K562 (cell line): ENCODE data around the gene LRTM1. TPM values are rescaled to one million over a fixed set of nuclear protein-coding genes. Genes with fewer than 3 reads are reported as not detected.

Experiments
- ATAC-seq: fragments of 200-7000 bp; cut with Tn5 transposase; 3 replicates; pipeline ENCODE4 v1.9.1; 2020; ENCODE audit warnings: moderate library complexity
- BruUV-seq: library from RNA; stranded (reverse); fragments of 400-500 nt; replicated peaks from 2 replicates; lab custom pipeline; 2021; lab: Mats Ljungman, UMichigan
- CTCF ChIA-PET: fragments of 300-600 bp; formaldehyde crosslinking; extraction: SDS; loops from one replicate; lab custom pipeline; 2021; ENCODE audit warnings: low intra/inter-chr PET ratio; lab: Yijun Ruan, JAX
- POLR2A ChIA-PET: fragments of 300-600, 350-650 bp; sonication (Branson Sonifier 250); formaldehyde crosslinking; extraction: SDS; loops from one replicate; lab custom pipeline; 2021; ENCODE audit warnings: antibody characterized with exemption, inconsistent platforms; lab: Yijun Ruan, JAX
- DNase-seq, 4 experiments: peaks; one replicate each; pipeline versions ENCODE4 v3.0.0 to v3.0.0-alpha.2; 2011 to 2018; ENCODE audit warnings: low spot score in 3 of 4, mixed read lengths in 3 of 4; ENCODE audit errors: extremely low read depth in 1 of 4
- FAIRE-seq: peaks from 2 replicates; lab custom pipeline; 2011; peaks lifted over from hg19 to GRCh38; lab: Jason Lieb, UNC
- H2AFZ ChIP-seq: 2 replicates; pipeline ENCODE4 v1.6.0; 2011; ENCODE audit warnings: low read depth, low read length, control low read depth, inconsistent platforms
- H3K27ac ChIP-seq: fragments of 200-600 bp; 3 replicates; pipeline ENCODE4 v1.8.0; 2011; ENCODE audit warnings: low read depth, mild to moderate bottlenecking, control low read depth, inconsistent platforms, low read length, moderate library complexity, mixed read lengths; ENCODE audit errors: extremely low read depth
- H3K27me3 ChIP-seq, 2 experiments: fragments of 300-600 bp in 1 of 2; 2 replicates in 1 of 2; 3 replicates in 1 of 2; pipeline versions ENCODE4 v1.6.0 to v1.8.0; 2011; ENCODE audit warnings: inconsistent platforms in 2 of 2, low read length in 2 of 2, mild to moderate bottlenecking in 1 of 2, mixed read lengths in 1 of 2, moderate library complexity in 1 of 2; ENCODE audit not compliant: control insufficient read depth in 2 of 2, insufficient read depth in 2 of 2
- H3K36me3 ChIP-seq: fragments of 300-600 bp; 3 replicates; pipeline ENCODE4 v1.8.0; 2011; ENCODE audit warnings: mild to moderate bottlenecking, low read length, inconsistent platforms; ENCODE audit not compliant: control insufficient read depth, insufficient read depth
- H3K4me1 ChIP-seq, 2 experiments: fragments of 200-600 bp in 1 of 2; replicated peaks in 1 of 2; 2 replicates in 1 of 2; 3 replicates in 1 of 2; pipeline versions ENCODE4 v1.5.1 to v1.8.0; 2011; ENCODE audit warnings: inconsistent platforms in 2 of 2, low read length in 2 of 2, mild to moderate bottlenecking in 1 of 2, mixed read lengths in 1 of 2, moderate library complexity in 1 of 2; ENCODE audit not compliant: control insufficient read depth in 2 of 2, insufficient read depth in 2 of 2
- H3K4me2 ChIP-seq: 2 replicates; pipeline ENCODE4 v1.6.1; 2011; ENCODE audit warnings: low read length, control low read depth, inconsistent platforms, mixed read lengths; ENCODE audit not compliant: insufficient read depth
- H3K4me3 ChIP-seq: fragments of 200-600 bp; sonication (generic), shearing (Covaris generic); 2 replicates; pipeline ENCODE4 v1.5.1; 2016; ENCODE audit warnings: control low read depth, inconsistent platforms
- H3K79me2 ChIP-seq: fragments of 200-600 bp; 3 replicates; pipeline ENCODE4 v1.8.0; 2011; ENCODE audit warnings: low read length, inconsistent platforms; ENCODE audit not compliant: control insufficient read depth, insufficient read depth
- H3K9ac ChIP-seq, 2 experiments: 2 replicates each; pipeline versions ENCODE4 v1.6.0 to v1.6.1; 2011; ENCODE audit warnings: low read depth in 2 of 2, low read length in 2 of 2, control low read depth in 1 of 2, inconsistent platforms in 1 of 2, mild to moderate bottlenecking in 1 of 2, mixed read lengths in 1 of 2; ENCODE audit not compliant: insufficient read depth in 1 of 2
- H3K9me1 ChIP-seq: one replicate; pipeline ENCODE4 v1.6.0; 2011; ENCODE audit warnings: inconsistent platforms, mild to moderate bottlenecking, low read length, moderate library complexity; ENCODE audit not compliant: control insufficient read depth, insufficient read depth
- H3K9me3 ChIP-seq: replicated peaks from 2 replicates; pipeline ENCODE4 v1.5.1; 2011; ENCODE audit warnings: low read depth, low read length, inconsistent platforms; ENCODE audit not compliant: control insufficient read depth, insufficient read depth
- H4K20me1 ChIP-seq: replicated peaks from 2 replicates; pipeline ENCODE4 v1.6.1; 2011; ENCODE audit warnings: low read length, inconsistent platforms, mixed read lengths; ENCODE audit not compliant: control insufficient read depth, insufficient read depth
- DNMT1 ChIP-seq: fragments of 450-650 bp; IDR thresholded peaks from 2 replicates; pipeline ENCODE4 v1.6.1; 2016; ENCODE audit warnings: antibody characterized with exemption, mild to moderate bottlenecking
- NCOA6 ChIP-seq: fragments of 450-650 bp; IDR thresholded peaks from 2 replicates; pipeline ENCODE4 v1.6.1; 2017; ENCODE audit warnings: mild to moderate bottlenecking
- NONO ChIP-seq, 2 experiments: fragments of 200-400 bp in 1 of 2; fragments of 450-650 bp in 1 of 2; formaldehyde crosslinking in 1 of 2; IDR thresholded peaks; 2 replicates each; pipeline ENCODE4 v1.6.1; 2017; ENCODE audit warnings: low read depth in 2 of 2, mild to moderate bottlenecking in 2 of 2, moderate library complexity in 2 of 2, low read length in 1 of 2
- NRF1 ChIP-seq, 2 experiments: fragments of 450-650 bp; IDR thresholded peaks in 1 of 2; conservative IDR thresholded peaks in 1 of 2; 2 replicates each; pipeline ENCODE4 v1.6.1; 2014; ENCODE audit warnings: mild to moderate bottlenecking in 2 of 2
- PHB ChIP-seq: fragments of 250-450 bp; sonication (Bioruptor Pico); IDR thresholded peaks from 2 replicates; pipeline ENCODE4 v1.5.0; 2021
- RAD21 ChIP-seq, 2 experiments: fragments of 250-450 bp in 1 of 2; fragments of 450-650 bp in 1 of 2; sonication (Bioruptor Pico) in 1 of 2; formaldehyde crosslinking in 1 of 2; IDR thresholded peaks in 1 of 2; conservative IDR thresholded peaks in 1 of 2; 2 replicates each; pipeline versions ENCODE4 v1.4.0 to v1.8.0; 2020 to 2022; ENCODE audit warnings: mild to moderate bottlenecking in 2 of 2, moderate library complexity in 1 of 2
- RBM39 ChIP-seq: fragments of 200-400 bp; formaldehyde crosslinking; optimal IDR thresholded peaks from 2 replicates; pipeline ENCODE3; 2018; ENCODE audit warnings: low read depth, low read length
- SAP30 ChIP-seq: fragments of 200-600 bp; sonication (generic); IDR thresholded peaks from 2 replicates; pipeline ENCODE4 v1.6.1; 2012; ENCODE audit warnings: borderline replicate concordance, low read depth, mild to moderate bottlenecking, moderate library complexity, low read length, control low read depth, inconsistent platforms; ENCODE audit not compliant: insufficient read depth, poor library complexity, severe bottlenecking
- SMC3 ChIP-seq: conservative IDR thresholded peaks from 2 replicates; pipeline ENCODE4 v1.6.1; 2011; ENCODE audit warnings: low read depth, low read length, improper control_type of control experiment; ENCODE audit not compliant: insufficient read depth
- WGBS: fragments of 100-300 bp; shearing (Covaris generic); methylation state at CpG from one replicate; pipeline ENCODE4 v1.1.6; 2016; ENCODE audit warnings: low coverage, mixed read lengths; ENCODE audit not compliant: insufficient coverage; ENCODE audit errors: missing lambda C conversion rate; 5-methylcytosine and 5-hydroxymethylcytosine counted together
- in situ Hi-C: fragments of 300-500 bp; cut with MboI; formaldehyde crosslinking; loops from 4 replicates; pipeline ENCODE4 v1.15.0; 2018; ENCODE audit warnings: inconsistent platforms, mixed read lengths
- intact Hi-C: fragments of 100-400 bp; cut with micrococcal nuclease; formaldehyde crosslinking; loops from 2 replicates; pipeline ENCODE4 v1.14.2; 2022
- polyA plus RNA-seq, 8 experiments: library from polyadenylated mRNA; depleted of rRNA in 4 of 8; stranded (reverse) in 5 of 8; unstranded in 3 of 8; fragments of >200 nt; fragmentation: Nextera tagmentation in 2 of 8; fragmentation: Illumina TruSeq in 1 of 8; extraction: Ambion mirVana in 2 of 8; extraction: Trizol in 1 of 8; gene quantifications; 2 replicates each; pipeline versions ENCODE4 v1.2.1 to v1.2.3, GENCODE V29; 2011 to 2014; ENCODE audit warnings: inconsistent platforms in 1 of 8, missing spikeins in 1 of 8
- total RNA-seq, 7 experiments: library from RNA; depleted of rRNA in 6 of 7; stranded (reverse); fragments of >200 nt in 6 of 7; fragmentation: Illumina TruSeq in 2 of 7; extraction: Trizol in 2 of 7; gene quantifications; 2 replicates each; pipeline versions ENCODE4 v1.2.1 to v1.2.3, GENCODE V29; 2011 to 2021; ENCODE audit warnings: low replicate concordance in 1 of 7
- TF ChIP-seq, protein P1 (sequence below): fragments of 450-650 bp; IDR thresholded peaks from 2 replicates; pipeline ENCODE4 v1.6.1; 2017; ENCODE audit warnings: antibody characterized with exemption
- TF ChIP-seq, protein P2 (sequence below), 3 experiments: IDR thresholded peaks in 2 of 3; conservative IDR thresholded peaks in 1 of 3; 2 replicates each; pipeline ENCODE4 v1.5.1; 2011 to 2012; ENCODE audit warnings: low read length in 3 of 3, mild to moderate bottlenecking in 3 of 3, control low read depth in 2 of 3, improper control_type of control experiment in 1 of 3, inconsistent platforms in 1 of 3, low read depth in 1 of 3, mixed read lengths in 1 of 3, moderate library complexity in 1 of 3; ENCODE audit not compliant: insufficient read depth in 2 of 3

Gene LRTM1
- total and polyA plus RNA-seq, 9 of the 15 experiments (the other 6 are each of a cell fraction or from before 2014, with no cell fraction given), result not detected

DNA sequence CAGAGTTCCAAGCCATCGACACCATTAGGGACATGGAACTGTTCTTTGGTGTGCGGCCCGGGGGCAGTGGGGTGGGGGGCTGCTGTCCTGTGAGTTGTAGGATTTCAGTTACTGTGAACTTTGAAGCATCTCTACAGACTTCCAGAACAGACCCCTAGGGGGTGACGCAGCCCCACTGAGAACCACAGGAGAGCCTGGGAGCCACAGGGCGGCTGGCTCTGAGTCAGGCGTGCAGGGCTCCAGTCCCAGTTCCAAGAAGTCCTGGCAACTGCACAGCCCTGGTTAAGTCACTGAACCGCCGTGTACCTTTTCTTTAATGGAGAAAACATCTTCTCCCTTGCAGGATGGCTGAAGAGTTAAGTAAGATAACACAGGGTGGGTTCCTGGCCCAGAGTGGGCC lies 23.5 kb upstream of the LRTM1 start:
- intact Hi-C loops, result loop anchor here (5.0 kb wide), 1 partner anchor 231 kb away; no protein-coding TSS in a partner anchor
- H3K4me3 ChIP-seq, result no peak overlapping the region
- H3K9ac ChIP-seq, result no peak overlapping the region
- peak; percentile 5 to 25 (median 15) for DNase-seq
- in situ Hi-C loops, result no loop called here
- H4K20me1 ChIP-seq, result no peaks in the 10 kb centered on the region
- H3K9me1 ChIP-seq, result no peaks in the 10 kb centered on the region
- no peak for FAIRE-seq
- ChIA-PET CTCF (no interaction called here), POLR2A (no interaction called here)
- no peak overlapping the region for H2AFZ ChIP-seq
- peak; percentile 84 for ATAC-seq
- no peaks in the 10 kb centered on the region for H3K27me3 ChIP-seq
- WGBS, result 0% methylated on average over 5 of the region's 8 CpGs
- H3K27ac ChIP-seq, result no peak overlapping the region
- no TSS peak for BruUV-seq
- H3K36me3 ChIP-seq, result no peaks in the 10 kb centered on the region
- H3K4me1 ChIP-seq, result no peaks in the 10 kb centered on the region; a peak in 1 of 5 replicates
- H3K4me2 ChIP-seq, result no peak overlapping the region
- H3K9me3 ChIP-seq, result no peaks in the 10 kb centered on the region
- no peaks in the 10 kb centered on the region for H3K79me2 ChIP-seq
- no peak for TF ChIP-seq SAP30
- TF ChIP-seq RBM39, result no peak
- no peak for TF ChIP-seq NONO (IDR thresholded peaks at IDR 0.05; ENCODE audit: low read depth in 2 of 2, low read length in 1 of 2)
- TF ChIP-seq, protein P1, sequence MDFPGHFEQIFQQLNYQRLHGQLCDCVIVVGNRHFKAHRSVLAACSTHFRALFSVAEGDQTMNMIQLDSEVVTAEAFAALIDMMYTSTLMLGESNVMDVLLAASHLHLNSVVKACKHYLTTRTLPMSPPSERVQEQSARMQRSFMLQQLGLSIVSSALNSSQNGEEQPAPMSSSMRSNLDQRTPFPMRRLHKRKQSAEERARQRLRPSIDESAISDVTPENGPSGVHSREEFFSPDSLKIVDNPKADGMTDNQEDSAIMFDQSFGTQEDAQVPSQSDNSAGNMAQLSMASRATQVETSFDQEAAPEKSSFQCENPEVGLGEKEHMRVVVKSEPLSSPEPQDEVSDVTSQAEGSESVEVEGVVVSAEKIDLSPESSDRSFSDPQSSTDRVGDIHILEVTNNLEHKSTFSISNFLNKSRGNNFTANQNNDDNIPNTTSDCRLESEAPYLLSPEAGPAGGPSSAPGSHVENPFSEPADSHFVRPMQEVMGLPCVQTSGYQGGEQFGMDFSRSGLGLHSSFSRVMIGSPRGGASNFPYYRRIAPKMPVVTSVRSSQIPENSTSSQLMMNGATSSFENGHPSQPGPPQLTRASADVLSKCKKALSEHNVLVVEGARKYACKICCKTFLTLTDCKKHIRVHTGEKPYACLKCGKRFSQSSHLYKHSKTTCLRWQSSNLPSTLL, result no peak
- no peak for TF ChIP-seq PHB (CRISPR knock-in tag)
- TF ChIP-seq RAD21 (CRISPR knock-in tag; conservative IDR thresholded peaks at IDR 0.05 in 1 of 2, IDR thresholded peaks at IDR 0.05 in 1 of 2), result 0 out of 4 replicates have a peak, but pooled peaks have one; percentile 17 to 22
- no peak for TF ChIP-seq NCOA6
- no peak for TF ChIP-seq DNMT1
- no peak for TF ChIP-seq NRF1 (conservative IDR thresholded peaks at IDR 0.05 in 1 of 2, IDR thresholded peaks at IDR 0.05 in 1 of 2)
- TF ChIP-seq, protein P2, sequence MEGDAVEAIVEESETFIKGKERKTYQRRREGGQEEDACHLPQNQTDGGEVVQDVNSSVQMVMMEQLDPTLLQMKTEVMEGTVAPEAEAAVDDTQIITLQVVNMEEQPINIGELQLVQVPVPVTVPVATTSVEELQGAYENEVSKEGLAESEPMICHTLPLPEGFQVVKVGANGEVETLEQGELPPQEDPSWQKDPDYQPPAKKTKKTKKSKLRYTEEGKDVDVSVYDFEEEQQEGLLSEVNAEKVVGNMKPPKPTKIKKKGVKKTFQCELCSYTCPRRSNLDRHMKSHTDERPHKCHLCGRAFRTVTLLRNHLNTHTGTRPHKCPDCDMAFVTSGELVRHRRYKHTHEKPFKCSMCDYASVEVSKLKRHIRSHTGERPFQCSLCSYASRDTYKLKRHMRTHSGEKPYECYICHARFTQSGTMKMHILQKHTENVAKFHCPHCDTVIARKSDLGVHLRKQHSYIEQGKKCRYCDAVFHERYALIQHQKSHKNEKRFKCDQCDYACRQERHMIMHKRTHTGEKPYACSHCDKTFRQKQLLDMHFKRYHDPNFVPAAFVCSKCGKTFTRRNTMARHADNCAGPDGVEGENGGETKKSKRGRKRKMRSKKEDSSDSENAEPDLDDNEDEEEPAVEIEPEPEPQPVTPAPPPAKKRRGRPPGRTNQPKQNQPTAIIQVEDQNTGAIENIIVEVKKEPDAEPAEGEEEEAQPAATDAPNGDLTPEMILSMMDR (IDR thresholded peaks at IDR 0.05 in 2 of 3, conservative IDR thresholded peaks at IDR 0.05 in 1 of 3; ENCODE audit: insufficient read depth in 2 of 3, low read depth in 1 of 3, low read length in 3 of 3), result peak; percentile 32 to 69 (median 44); a peak in 4 of 6 replicates
- TF ChIP-seq SMC3, result 0 out of 2 replicates have a peak, but pooled peaks have one; percentile 8
